Subcutaneous adipose tissue (tissue), 4 donors: ENCODE measurements around the gene EHMT1. TPM values are rescaled to one million over a fixed set of nuclear protein-coding genes. Genes with fewer than 3 reads are reported as not detected.

Source experiments
- total RNA-seq, 4 donors: library from RNA; depleted of rRNA; stranded (reverse); fragments of >200 nt; gene quantifications; one replicate each; pipeline ENCODE4 v1.1.0, GENCODE V29; 2016
- TF ChIP-seq, protein P1 (sequence below): fragments of 450-650 bp; IDR thresholded peaks from one replicate; pipeline ENCODE4 v1.5.1; 2016; ENCODE audit warnings: low read depth, mild to moderate bottlenecking, control low read depth, antibody characterized with exemption, moderate library complexity

The EHMT1 gene
- total RNA-seq, 4 donors from 2014 or later = 53.2 to 168 (median 65.9) TPM

DNA sequence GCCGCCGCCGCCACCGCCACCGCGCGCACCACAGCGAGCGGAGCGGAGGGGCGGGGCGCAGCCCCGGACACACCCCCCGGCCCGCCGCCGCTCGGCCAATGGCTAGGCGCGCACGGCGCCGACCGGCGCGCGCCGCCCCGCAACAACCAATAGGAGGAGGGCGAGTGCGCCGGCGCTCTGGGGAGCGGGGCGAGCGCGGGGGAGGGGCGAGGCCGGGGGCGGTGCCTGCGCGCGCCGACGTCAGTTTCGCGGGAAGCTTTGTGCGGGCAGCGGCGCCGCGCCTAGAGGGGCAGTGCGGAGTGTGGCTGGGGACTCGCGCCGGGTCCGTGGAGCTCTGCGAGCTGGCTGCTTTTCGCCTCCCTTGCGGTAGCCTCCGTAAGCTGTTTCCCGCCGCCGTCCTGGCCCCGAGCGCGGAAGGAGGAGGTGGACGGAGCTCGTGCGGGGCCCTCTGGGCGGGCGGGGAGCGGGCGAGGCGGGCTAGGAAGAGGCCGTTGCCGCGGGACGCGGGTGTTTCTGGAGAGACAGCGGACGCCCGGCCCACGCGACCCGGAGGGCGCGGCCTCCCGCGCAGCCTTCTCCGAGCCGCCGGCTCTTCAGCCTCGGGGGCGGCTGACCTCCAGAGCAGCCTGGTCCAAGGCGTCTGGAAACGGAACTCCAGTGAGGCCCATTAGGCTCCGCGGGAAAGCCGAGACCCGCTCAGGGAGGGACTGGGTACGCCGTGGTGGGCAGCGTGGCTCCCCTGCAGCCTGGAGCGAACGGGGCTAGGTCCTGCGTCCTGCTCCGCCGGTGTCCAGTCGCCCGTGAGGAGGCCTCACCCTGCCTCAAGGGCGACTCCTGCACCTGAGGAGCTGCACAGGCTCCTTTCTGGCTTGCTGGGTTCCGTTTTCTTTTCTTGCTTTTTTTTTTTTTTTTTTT is 28.1 kb upstream of the EHMT1 start, which contains the start of gene ZMYND19:
TSS of gene ZMYND19 (minus strand) at position 44 of the 915 bp plus-strand sequence. CDS start 249 bp downstream, outside the sequence.
- TF ChIP-seq, protein P1, sequence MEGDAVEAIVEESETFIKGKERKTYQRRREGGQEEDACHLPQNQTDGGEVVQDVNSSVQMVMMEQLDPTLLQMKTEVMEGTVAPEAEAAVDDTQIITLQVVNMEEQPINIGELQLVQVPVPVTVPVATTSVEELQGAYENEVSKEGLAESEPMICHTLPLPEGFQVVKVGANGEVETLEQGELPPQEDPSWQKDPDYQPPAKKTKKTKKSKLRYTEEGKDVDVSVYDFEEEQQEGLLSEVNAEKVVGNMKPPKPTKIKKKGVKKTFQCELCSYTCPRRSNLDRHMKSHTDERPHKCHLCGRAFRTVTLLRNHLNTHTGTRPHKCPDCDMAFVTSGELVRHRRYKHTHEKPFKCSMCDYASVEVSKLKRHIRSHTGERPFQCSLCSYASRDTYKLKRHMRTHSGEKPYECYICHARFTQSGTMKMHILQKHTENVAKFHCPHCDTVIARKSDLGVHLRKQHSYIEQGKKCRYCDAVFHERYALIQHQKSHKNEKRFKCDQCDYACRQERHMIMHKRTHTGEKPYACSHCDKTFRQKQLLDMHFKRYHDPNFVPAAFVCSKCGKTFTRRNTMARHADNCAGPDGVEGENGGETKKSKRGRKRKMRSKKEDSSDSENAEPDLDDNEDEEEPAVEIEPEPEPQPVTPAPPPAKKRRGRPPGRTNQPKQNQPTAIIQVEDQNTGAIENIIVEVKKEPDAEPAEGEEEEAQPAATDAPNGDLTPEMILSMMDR = no peak

GRCh38 chr9:137592767-137593166 is 26.0 kb upstream of the EHMT1 start:
- TF ChIP-seq, protein P1 = no peak

DNA sequence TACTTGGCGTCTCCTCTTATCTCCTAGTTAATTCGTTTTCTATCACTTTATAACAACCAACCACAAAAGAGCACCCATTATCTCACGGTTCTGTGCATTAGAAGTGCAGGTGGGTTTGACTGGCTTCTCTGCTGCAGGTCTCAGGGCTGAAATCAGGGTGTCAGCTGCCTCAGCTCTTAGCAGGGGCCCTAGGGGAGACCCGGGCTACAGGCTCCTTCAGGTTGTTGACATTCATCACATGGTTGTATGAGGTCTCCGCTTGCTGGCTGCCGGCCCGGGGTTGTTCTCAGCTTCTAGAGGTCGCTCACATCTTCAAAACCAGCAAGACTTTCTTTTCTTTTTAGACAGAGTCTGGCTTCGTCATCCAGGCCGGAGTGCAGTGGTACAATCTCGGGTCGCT is 25.6 kb upstream of the EHMT1 start:
- TF ChIP-seq, protein P1 = no peak

- TF ChIP-seq, protein P1 = no peak
Measured at GRCh38 chr9:137598943-137599342, 19.9 kb upstream of the EHMT1 start.

DNA sequence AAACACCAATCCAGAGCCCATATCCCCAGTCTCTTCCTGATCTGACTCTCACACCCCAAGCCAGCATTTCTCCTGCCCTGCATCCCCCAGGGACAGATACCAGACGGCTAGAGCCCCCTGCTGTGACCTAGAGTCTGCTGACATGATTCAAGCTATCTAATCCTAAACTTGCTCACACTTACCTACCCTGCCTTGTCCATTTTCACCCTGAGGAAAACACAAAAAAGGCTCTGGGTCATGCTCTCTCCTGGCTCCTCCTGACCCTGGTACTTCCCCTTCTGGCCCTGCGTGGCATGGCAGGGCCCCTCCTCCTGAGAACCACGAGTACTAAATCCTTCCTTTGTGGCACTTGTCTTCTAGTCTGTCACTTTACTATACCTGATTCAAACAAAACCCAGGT is 16.1 kb upstream of the EHMT1 start:
- TF ChIP-seq, protein P1 = no peak

GRCh38 chr9:137603879-137604278 is 14.9 kb upstream of the EHMT1 start:
- TF ChIP-seq, protein P1 = no peak

DNA sequence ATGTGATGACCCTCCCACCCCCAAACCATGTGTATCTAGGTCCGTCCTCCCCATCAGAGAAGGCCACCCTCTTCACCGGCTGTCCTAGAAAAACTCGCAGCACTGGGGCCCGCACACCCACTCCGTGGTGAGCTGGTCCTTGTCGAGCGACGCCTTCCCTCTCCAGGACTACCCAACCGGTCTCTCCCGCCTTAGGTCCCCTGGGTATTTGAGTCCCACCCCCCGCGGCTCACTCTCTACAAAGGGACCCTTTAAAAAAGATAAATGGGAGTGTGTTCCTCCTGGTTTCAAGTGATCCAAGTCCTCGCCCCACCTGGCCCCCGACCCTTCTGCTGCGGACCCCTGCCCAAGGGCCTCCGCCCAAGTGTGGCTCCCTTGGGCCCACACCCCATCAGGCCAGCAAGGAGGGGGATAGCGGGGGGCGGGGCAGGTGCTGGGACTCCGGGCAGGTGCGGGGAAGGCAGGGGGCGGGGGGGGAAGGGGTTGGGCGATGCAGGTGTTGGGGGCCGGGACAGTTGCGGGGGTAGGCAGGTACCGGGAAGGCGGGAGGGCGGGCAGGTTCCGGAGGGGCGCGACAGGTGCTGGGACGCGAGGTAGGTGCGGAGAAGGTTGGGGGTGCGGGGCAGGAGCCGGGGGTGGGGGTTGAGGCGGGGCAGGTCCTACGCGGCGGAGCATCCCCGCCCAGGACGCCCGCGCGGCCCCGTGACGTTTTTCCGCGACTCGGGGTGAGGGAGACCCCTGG is 14.3 kb upstream of the EHMT1 start:
- TF ChIP-seq, protein P1 = no peak
